ENCODE data around the gene SOX1.

- no peak for TF ChIP-seq CTCF (IDR thresholded peaks at IDR 0.05)
- no peak for TF ChIP-seq EZH2 (IDR thresholded peaks at IDR 0.05; ENCODE audit: borderline replicate concordance, insufficient read depth, low read depth, low read length, poor library complexity, severe bottlenecking)
Observed at GRCh38 chr13:112077729-112078128, 10.8 kb downstream of the SOX1 start.

Measured in B cell (primary cell).